AG09309 (cell line): ENCODE data around the gene CYP4F8.

Source experiments
- DNase-seq: peaks from one replicate; pipeline ENCODE4 v3.0.0-alpha.2; 2010; ENCODE audit warnings: low read depth
- H3K4me3 ChIP-seq: 2 replicates; pipeline ENCODE4 v1.5.1; 2011; ENCODE audit warnings: mild to moderate bottlenecking, low read depth, low read length, moderate library complexity; ENCODE audit not compliant: control insufficient read depth
- TF ChIP-seq, protein P1 (sequence below): IDR thresholded peaks from 2 replicates; pipeline ENCODE4 v1.5.1; 2011; ENCODE audit warnings: mild to moderate bottlenecking, low read depth, low read length, inconsistent platforms; ENCODE audit not compliant: insufficient read depth, control insufficient read depth; ENCODE audit errors: missing control alignments

CYP4F8 gene

GRCh38 chr19:15614507-15615379 is at the start of gene CYP4F8:
TSS of gene CYP4F8 (plus strand) at chr19:15615218. CDS start at chr19:15615617, 399 bp downstream.
- DNase-seq, result no peak
- TF ChIP-seq, protein P1, sequence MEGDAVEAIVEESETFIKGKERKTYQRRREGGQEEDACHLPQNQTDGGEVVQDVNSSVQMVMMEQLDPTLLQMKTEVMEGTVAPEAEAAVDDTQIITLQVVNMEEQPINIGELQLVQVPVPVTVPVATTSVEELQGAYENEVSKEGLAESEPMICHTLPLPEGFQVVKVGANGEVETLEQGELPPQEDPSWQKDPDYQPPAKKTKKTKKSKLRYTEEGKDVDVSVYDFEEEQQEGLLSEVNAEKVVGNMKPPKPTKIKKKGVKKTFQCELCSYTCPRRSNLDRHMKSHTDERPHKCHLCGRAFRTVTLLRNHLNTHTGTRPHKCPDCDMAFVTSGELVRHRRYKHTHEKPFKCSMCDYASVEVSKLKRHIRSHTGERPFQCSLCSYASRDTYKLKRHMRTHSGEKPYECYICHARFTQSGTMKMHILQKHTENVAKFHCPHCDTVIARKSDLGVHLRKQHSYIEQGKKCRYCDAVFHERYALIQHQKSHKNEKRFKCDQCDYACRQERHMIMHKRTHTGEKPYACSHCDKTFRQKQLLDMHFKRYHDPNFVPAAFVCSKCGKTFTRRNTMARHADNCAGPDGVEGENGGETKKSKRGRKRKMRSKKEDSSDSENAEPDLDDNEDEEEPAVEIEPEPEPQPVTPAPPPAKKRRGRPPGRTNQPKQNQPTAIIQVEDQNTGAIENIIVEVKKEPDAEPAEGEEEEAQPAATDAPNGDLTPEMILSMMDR, result no peak
- H3K4me3 ChIP-seq, result no peak within 1 kb of the TSS

- DNase-seq, result no peak
- no peak overlapping the region for H3K4me3 ChIP-seq
- TF ChIP-seq, protein P1, result no peak
Observed at GRCh38 chr19:15570420-15570819, 44.6 kb upstream of the CYP4F8 start.

DNA sequence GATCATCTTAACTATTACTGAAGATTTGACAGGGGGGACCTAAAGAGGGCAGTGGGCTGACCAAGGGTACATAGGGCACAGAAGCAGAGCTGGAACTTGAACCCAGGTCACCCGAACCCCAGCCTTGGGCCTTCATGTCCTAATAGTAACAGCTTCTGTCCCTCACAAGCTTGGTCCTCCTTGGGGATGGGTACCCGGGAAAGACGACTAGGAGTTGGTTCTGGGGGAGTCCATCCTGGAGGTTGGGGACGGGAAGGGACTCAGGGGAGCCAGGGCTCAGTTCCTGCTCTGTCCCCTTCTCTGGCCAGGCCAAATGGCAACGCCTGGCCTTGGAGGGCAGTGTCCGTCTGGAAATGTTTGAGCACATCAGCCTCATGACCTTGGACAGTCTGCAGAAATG is 39.6 kb upstream of the CYP4F8 start:
- TF ChIP-seq, protein P1, result no peak
- no peak overlapping the region for H3K4me3 ChIP-seq
- no peak for DNase-seq

GRCh38 chr19:15576526-15577156 is 38.4 kb upstream of the CYP4F8 start:
- no peak overlapping the region for H3K4me3 ChIP-seq
- TF ChIP-seq, protein P1, result no peak
- DNase-seq, result no peak

- no peak for DNase-seq
- H3K4me3 ChIP-seq, result no peak overlapping the region
- TF ChIP-seq, protein P1, result no peak
Observed at GRCh38 chr19:15577184-15577771, 37.7 kb upstream of the CYP4F8 start.

DNA sequence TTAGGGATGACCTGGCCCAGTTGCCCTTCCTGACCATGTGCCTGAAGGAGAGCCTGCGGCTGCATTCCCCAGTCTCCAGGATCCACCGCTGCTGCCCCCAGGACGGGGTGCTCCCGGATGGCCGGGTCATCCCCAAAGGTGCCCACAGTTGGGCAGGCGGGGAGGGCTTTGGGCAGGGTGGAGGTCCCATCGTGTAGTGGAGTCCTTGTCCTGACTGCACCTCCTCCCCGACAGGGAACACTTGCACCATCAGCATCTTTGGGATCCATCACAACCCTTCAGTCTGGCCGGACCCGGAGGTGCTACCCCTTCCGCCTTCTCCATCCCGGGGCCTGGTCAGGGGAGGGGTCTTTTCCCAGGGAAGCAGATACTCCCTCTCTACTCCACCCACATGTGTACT is 31.7 kb upstream of the CYP4F8 start:
- TF ChIP-seq, protein P1, result no peak
- DNase-seq, result no peak
- no peak overlapping the region for H3K4me3 ChIP-seq
